Peyer's patch (tissue), 4 donors: ENCODE results near the gene URAD. TPM values are rescaled to one million over a fixed set of nuclear protein-coding genes. Genes with fewer than 3 reads are reported as not detected.

Experiments
- DNase-seq, 3 donors: peaks; one replicate each; pipeline ENCODE4 v3.0.0-alpha.2; 2017 to 2019
- H3K27ac ChIP-seq, 4 donors: fragments of 200-600 bp; sonication (generic); one replicate each; pipeline ENCODE4 v1.5.1; 2016 to 2019
- H3K27me3 ChIP-seq, 2 donors: fragments of 200-600 bp; sonication (generic); one replicate each; pipeline ENCODE4 v1.5.1; 2019
- H3K36me3 ChIP-seq, 3 donors: fragments of 200-600 bp; sonication (generic); one replicate each; pipeline ENCODE4 v1.5.1; 2016 to 2019
- H3K4me1 ChIP-seq, 4 donors: fragments of 200-600 bp; sonication (generic); one replicate each; pipeline ENCODE4 v1.5.1; 2016 to 2019
- H3K4me3 ChIP-seq, 4 donors: fragments of 200-600 bp; sonication (generic); 1 replicate in 3 of 4; 2 replicates in 1 of 4; pipeline ENCODE4 v1.5.1; 2016 to 2019; ENCODE audit warnings: mild to moderate bottlenecking in 1 of 4
- H3K9me3 ChIP-seq, 4 donors: fragments of 200-600 bp; sonication (generic); one replicate each; pipeline ENCODE4 v1.5.1; 2016 to 2019; ENCODE audit warnings: mild to moderate bottlenecking in 1 of 4
- POLR2A ChIP-seq, 2 donors: fragments of 450-650 bp; IDR thresholded peaks; one replicate each; pipeline ENCODE4 v1.5.1; 2017; ENCODE audit warnings: antibody characterized with exemption in 2 of 2, mild to moderate bottlenecking in 2 of 2, moderate library complexity in 2 of 2
- total RNA-seq, 4 donors: library from RNA; depleted of rRNA; stranded (reverse); fragments of >200 nt; gene quantifications; one replicate each; pipeline ENCODE4 v1.1.0, GENCODE V29; 2016
- TF ChIP-seq, protein P1 (sequence below), 6 experiments: fragments of 450-650 bp in 4 of 6; fragments of 200-600 bp in 2 of 6; sonication (generic) in 1 of 6; IDR thresholded peaks; one replicate each; pipeline ENCODE4 v1.5.1; 2017 to 2019; ENCODE audit warnings: antibody characterized with exemption in 6 of 6, mild to moderate bottlenecking in 3 of 6, moderate library complexity in 1 of 6

URAD gene
- total RNA-seq, 4 donors from 2014 or later: 38.0 to 144 (median 99.0) TPM

DNA sequence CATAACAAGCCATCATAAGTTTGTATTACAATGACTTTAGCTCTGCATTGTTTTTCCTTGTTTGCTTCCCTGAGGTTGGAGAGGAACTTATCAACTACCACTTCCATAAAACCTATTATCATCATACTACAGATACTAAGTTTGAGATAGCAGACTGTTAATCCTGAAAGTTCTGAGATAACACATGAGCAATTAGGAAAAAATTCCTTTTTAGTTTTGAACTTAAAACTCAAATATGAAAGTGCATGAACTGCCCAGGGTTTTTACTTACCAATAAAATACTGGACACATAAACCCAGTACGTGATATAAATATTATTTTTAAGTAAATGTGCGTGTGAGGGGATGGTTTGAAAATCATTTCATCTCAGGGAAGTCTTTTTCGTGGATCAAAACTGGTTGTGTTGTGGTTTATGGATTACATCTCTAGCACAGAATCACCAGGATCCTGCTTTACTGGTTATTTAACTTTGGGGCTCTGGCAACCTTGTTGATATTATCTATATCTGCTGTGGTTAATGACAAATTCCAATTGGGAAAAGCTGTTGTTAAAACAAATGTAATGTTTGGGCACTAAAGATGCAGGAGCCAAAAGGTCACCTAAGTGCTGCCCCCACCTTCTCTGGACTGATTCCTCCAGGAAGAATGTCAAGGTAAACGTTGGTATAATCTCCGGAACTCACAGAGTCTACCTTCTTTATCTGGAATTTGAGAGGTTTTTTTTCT is 31.8 kb downstream of the URAD start:
- Histone ChIP-seq H3K4me3 (no peak overlapping the region), H3K9me3 (no peaks in the 10 kb centered on the region), H3K27me3 (peaks cover 7 to 16% of the 10 kb centered on the region in 2 donors), H3K36me3 (no peaks in the 10 kb centered on the region), H3K4me1 (peaks cover 0 to 50% (median 19%) of the 10 kb centered on the region in 4 donors), H3K27ac (peak overlapping the region in 1 of 4 donors; percentile 55)
- DNase-seq: no peak
- TF ChIP-seq, protein P1, sequence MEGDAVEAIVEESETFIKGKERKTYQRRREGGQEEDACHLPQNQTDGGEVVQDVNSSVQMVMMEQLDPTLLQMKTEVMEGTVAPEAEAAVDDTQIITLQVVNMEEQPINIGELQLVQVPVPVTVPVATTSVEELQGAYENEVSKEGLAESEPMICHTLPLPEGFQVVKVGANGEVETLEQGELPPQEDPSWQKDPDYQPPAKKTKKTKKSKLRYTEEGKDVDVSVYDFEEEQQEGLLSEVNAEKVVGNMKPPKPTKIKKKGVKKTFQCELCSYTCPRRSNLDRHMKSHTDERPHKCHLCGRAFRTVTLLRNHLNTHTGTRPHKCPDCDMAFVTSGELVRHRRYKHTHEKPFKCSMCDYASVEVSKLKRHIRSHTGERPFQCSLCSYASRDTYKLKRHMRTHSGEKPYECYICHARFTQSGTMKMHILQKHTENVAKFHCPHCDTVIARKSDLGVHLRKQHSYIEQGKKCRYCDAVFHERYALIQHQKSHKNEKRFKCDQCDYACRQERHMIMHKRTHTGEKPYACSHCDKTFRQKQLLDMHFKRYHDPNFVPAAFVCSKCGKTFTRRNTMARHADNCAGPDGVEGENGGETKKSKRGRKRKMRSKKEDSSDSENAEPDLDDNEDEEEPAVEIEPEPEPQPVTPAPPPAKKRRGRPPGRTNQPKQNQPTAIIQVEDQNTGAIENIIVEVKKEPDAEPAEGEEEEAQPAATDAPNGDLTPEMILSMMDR (IDR thresholded peaks at IDR 0.05): no peak
- TF ChIP-seq POLR2A (IDR thresholded peaks at IDR 0.05): no peak

DNA sequence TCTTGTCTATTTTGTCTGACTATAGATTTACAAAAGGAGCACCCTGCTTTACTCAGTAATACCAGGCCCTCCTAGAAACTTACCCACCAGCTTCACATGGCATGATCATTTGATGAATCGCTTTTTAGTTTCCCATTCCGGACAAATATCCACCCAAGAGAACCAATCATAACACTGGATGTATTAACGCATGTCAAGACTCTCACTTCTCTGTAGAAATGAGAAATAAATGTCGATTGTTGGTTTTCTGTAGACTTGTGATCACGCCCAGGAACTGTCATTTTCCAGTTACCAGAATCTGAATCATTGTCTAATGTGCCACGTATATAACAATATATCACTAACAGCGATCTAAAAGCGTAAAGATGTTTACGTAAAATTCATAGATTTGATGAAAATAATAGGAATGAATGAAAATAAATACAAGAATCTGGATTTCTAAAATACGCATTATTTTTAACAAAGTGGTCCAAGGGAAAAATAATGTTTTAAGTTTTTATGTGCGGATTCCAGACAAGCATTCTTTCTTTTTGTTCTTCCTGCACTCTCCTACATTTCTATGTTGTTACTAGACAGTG is 33.4 kb downstream of the URAD start:
- Histone ChIP-seq H3K27me3 (peaks cover 7 to 16% of the 10 kb centered on the region in 2 donors), H3K4me3 (peak overlapping the region in 2 of 4 donors; percentile 52 to 59), H3K4me1 (peaks cover 0 to 33% (median 7%) of the 10 kb centered on the region in 4 donors), H3K27ac (peak overlapping the region in 3 of 4 donors; percentile 79 to 87 (median 86)), H3K9me3 (no peaks in the 10 kb centered on the region), H3K36me3 (no peaks in the 10 kb centered on the region)
- no peak for DNase-seq
- TF ChIP-seq, protein P1 (IDR thresholded peaks at IDR 0.05): no peak
- TF ChIP-seq POLR2A (IDR thresholded peaks at IDR 0.05): no peak

DNA sequence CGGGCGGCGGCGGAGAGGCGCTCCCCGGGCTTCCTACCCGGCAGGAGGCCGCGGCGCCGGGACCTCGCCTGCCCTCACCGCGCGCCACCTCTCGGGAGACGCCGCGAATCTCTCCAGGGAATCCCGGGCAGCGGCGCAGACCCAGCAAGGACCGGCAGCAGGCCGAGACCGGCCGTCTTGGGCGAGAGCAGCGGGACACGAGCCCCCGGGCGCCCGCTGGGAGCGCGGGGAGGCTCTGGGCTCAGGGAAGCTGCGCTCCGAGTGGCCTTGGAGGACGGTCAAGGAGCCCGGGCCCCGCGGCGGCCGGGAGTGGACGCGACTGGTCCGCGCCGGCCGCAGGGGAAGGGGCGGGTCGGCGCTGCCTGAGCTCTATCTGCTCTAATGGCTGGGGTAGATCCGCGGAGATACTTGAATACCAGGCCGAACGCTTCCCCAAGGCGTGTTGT is 34.1 kb downstream of the URAD start:
- no peaks in the 10 kb centered on the region for H3K9me3 ChIP-seq
- peak; percentile 13 to 19 for TF ChIP-seq POLR2A (IDR thresholded peaks at IDR 0.05)
- TF ChIP-seq, protein P1 (IDR thresholded peaks at IDR 0.05): no peak
- peak overlapping the region; percentile 32 to 59 (median 50) for H3K4me3 ChIP-seq
- H3K36me3 ChIP-seq: no peaks in the 10 kb centered on the region
- peak overlapping the region in 3 of 4 donors; percentile 79 to 87 (median 86) for H3K27ac ChIP-seq
- H3K27me3 ChIP-seq: peaks cover 4 to 13% of the 10 kb centered on the region in 2 donors
- H3K4me1 ChIP-seq: peaks cover 0 to 27% (median 7%) of the 10 kb centered on the region in 4 donors
- DNase-seq: peak in 1 of 3 donors; percentile 81

DNA sequence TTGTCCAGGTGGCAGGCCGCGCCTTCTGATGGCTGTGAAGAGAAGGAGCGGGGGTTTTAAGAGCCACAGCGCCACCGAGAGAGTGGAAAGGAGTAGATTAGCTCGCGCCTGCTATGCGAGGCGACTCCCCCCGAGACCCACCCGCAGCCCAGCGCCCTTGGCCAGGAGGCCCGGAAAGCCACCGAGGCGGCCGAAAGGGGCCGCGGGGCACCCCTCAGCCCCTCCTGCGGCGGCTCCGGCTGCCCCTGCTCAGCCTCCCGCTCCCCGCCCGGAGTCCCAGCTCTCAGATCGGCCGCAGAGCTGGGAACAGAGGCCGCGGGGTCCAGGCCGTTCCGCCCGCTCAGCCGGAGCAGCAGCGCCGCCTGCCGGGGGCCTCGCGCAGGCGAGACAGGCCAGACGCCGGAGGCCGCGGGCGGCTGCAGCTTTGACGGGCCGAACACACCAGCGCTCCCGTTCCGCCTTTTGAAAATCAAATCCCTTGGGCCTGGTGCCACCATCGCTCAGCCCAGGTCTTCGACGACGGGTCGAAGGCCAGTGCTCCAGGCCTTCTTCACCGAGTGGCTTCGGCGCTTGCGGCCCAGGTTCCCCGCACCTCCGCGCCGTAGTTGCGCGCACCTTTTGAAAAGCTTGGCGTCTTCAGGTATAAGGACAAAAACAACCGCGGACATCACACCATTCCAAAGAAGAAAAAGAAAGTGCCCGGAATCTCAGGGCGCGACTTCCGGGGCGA is 34.7 kb downstream of the URAD start:
- peak overlapping the region; percentile 32 to 59 (median 50) for H3K4me3 ChIP-seq
- peak in 1 of 2 donors; percentile 5 for TF ChIP-seq POLR2A (IDR thresholded peaks at IDR 0.05)
- TF ChIP-seq, protein P1 (IDR thresholded peaks at IDR 0.05): peak; percentile 42 to 98 (median 90)
- no peaks in the 10 kb centered on the region for H3K36me3 ChIP-seq
- peak overlapping the region in 3 of 4 donors; percentile 79 to 87 (median 86) for H3K27ac ChIP-seq
- DNase-seq: peak; percentile 37 to 94 (median 88)
- peaks cover 0 to 10% of the 10 kb centered on the region in 2 donors for H3K27me3 ChIP-seq
- no peaks in the 10 kb centered on the region for H3K9me3 ChIP-seq
- H3K4me1 ChIP-seq: peaks cover 0 to 21% (median 7%) of the 10 kb centered on the region in 4 donors

DNA sequence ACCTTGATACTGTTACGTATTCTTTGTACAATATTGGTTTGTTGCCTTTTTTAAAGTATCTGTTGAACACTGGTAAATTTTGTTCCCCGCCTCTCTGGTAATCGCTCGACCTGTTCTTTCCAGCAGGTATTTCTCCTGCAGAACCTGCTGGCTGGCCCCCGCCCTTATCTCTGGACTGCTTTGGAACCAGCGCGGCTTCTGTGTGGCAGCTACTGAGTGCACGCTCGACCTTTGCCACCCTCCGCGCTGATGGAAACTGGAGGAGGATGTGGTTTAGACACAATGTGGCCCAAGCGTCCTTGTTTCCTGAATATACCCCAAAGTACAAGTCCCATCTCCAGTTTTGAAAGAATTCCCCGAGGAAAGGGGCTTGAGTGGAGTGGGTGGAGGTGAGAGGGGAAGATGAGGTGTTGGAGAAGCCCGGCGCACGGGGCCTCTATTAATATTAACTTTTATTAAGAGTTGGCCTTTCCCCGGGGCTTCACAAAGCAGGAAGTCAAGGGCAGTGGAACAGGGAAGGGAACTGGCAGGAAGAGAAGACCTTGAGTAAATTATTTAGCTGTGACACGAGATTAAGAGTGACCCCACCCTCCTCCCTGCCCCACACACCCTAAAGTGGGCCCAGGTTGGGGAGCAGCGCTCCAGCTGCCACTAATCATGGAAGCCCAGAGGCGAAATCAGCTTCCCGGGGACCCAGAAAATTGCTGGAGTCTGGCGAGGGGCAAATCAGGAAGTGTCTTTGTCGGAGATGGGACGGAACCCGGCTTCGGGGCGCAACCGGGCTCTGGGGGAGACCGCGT is 35.4 kb downstream of the URAD start:
- H3K27ac ChIP-seq: peak overlapping the region in 3 of 4 donors; percentile 79 to 87 (median 86)
- H3K4me1 ChIP-seq: peaks cover 0 to 20% (median 7%) of the 10 kb centered on the region in 4 donors
- H3K9me3 ChIP-seq: no peaks in the 10 kb centered on the region
- H3K36me3 ChIP-seq: no peaks in the 10 kb centered on the region
- TF ChIP-seq POLR2A (IDR thresholded peaks at IDR 0.05): peak in 1 of 2 donors; percentile 44
- TF ChIP-seq, protein P1 (IDR thresholded peaks at IDR 0.05): no peak
- DNase-seq: peak in 2 of 3 donors; percentile 85 to 86
- H3K4me3 ChIP-seq: peak overlapping the region; percentile 32 to 59 (median 50)
- peaks cover 0 to 7% of the 10 kb centered on the region in 2 donors for H3K27me3 ChIP-seq
